Measurements from ENCODE around the gene ADORA2A. TPM values are rescaled to one million over a fixed set of nuclear protein-coding genes. Genes with fewer than 3 reads are reported as not detected.

The ADORA2A gene
- polyA plus RNA-seq, 1 donor from 2014 or later = 26.6 TPM

GRCh38 chr22:24398409-24398808, 29.0 kb upstream of the ADORA2A start:
- H3K4me3 Mint-ChIP-seq = peak overlapping the region in 1 of 4 donors; percentile 23
- peaks cover 35 to 48% (median 47%) of the 10 kb centered on the region in 3 donors for H3K4me1 Mint-ChIP-seq
- peak overlapping the region; percentile 52 to 98 (median 90) for H3K27ac Mint-ChIP-seq
- peaks cover 5% of the 10 kb centered on the region for H3K36me3 Mint-ChIP-seq
- H3K27me3 Mint-ChIP-seq = no peaks in the 10 kb centered on the region
- H3K9me3 Mint-ChIP-seq = no peaks in the 10 kb centered on the region

GRCh38 chr22:24400034-24400725, 27.2 kb upstream of the ADORA2A start:
- Mint-ChIP-seq H3K4me3 (peak overlapping the region; percentile 81 to 95 (median 87)), H3K27ac (peak overlapping the region; percentile 86 to 98 (median 96)), H3K27me3 (no peaks in the 10 kb centered on the region), H3K36me3 (peaks cover 12% of the 10 kb centered on the region), H3K9me3 (no peaks in the 10 kb centered on the region), H3K4me1 (peaks cover 33 to 48% (median 48%) of the 10 kb centered on the region in 3 donors)

- H3K4me3 Mint-ChIP-seq = peak overlapping the region; percentile 81 to 95 (median 87)
- H3K4me1 Mint-ChIP-seq = peaks cover 31 to 51% (median 48%) of the 10 kb centered on the region in 3 donors
- peaks cover 8% of the 10 kb centered on the region for H3K36me3 Mint-ChIP-seq
- H3K27me3 Mint-ChIP-seq = no peaks in the 10 kb centered on the region
- no peaks in the 10 kb centered on the region for H3K9me3 Mint-ChIP-seq
- H3K27ac Mint-ChIP-seq = peak overlapping the region; percentile 86 to 98 (median 96)
Measured at GRCh38 chr22:24400726-24401596, 26.4 kb upstream of the ADORA2A start.

GRCh38 chr22:24401931-24402367, 25.4 kb upstream of the ADORA2A start:
- Mint-ChIP-seq H3K27ac (peak overlapping the region; percentile 86 to 98 (median 96)), H3K4me3 (peak overlapping the region; percentile 81 to 95 (median 84)), H3K4me1 (peaks cover 31 to 51% (median 48%) of the 10 kb centered on the region in 3 donors), H3K27me3 (no peaks in the 10 kb centered on the region), H3K9me3 (no peaks in the 10 kb centered on the region), H3K36me3 (peaks cover 7% of the 10 kb centered on the region)

GRCh38 chr22:24402460-24403192, 24.8 kb upstream of the ADORA2A start:
- Mint-ChIP-seq H3K27me3 (no peaks in the 10 kb centered on the region), H3K36me3 (peaks cover 7% of the 10 kb centered on the region), H3K9me3 (no peaks in the 10 kb centered on the region), H3K27ac (peak overlapping the region; percentile 16 to 87 (median 86)), H3K4me1 (peaks cover 33 to 48% (median 44%) of the 10 kb centered on the region in 3 donors), H3K4me3 (peak overlapping the region in 3 of 4 donors; percentile 73 to 87 (median 86))

GRCh38 chr22:24403346-24403745, 24.1 kb upstream of the ADORA2A start:
- H3K4me1 Mint-ChIP-seq = peaks cover 31 to 41% (median 38%) of the 10 kb centered on the region in 3 donors
- peaks cover 7% of the 10 kb centered on the region for H3K36me3 Mint-ChIP-seq
- H3K27ac Mint-ChIP-seq = peak overlapping the region in 1 of 3 donors; percentile 85
- H3K4me3 Mint-ChIP-seq = peak overlapping the region in 2 of 4 donors; percentile 32 to 41
- no peaks in the 10 kb centered on the region for H3K27me3 Mint-ChIP-seq
- H3K9me3 Mint-ChIP-seq = no peaks in the 10 kb centered on the region

GRCh38 chr22:24404561-24405275, 22.7 kb upstream of the ADORA2A start:
- peak overlapping the region in 1 of 4 donors; percentile 27 for H3K4me3 Mint-ChIP-seq
- H3K36me3 Mint-ChIP-seq = peaks cover 7% of the 10 kb centered on the region
- peak overlapping the region in 2 of 3 donors; percentile 37 to 39 for H3K27ac Mint-ChIP-seq
- H3K27me3 Mint-ChIP-seq = no peaks in the 10 kb centered on the region
- peaks cover 25 to 35% (median 31%) of the 10 kb centered on the region in 3 donors for H3K4me1 Mint-ChIP-seq
- H3K9me3 Mint-ChIP-seq = no peaks in the 10 kb centered on the region

GRCh38 chr22:24405631-24406321, 21.6 kb upstream of the ADORA2A start:
- Mint-ChIP-seq H3K36me3 (peaks cover 7% of the 10 kb centered on the region), H3K4me3 (no peak overlapping the region), H3K27me3 (no peaks in the 10 kb centered on the region), H3K4me1 (peaks cover 15 to 25% (median 22%) of the 10 kb centered on the region in 3 donors), H3K27ac (peak overlapping the region in 2 of 3 donors; percentile 39 to 65), H3K9me3 (no peaks in the 10 kb centered on the region)

GRCh38 chr22:24406322-24407277, 20.8 kb upstream of the ADORA2A start:
- H3K27ac Mint-ChIP-seq = peak overlapping the region; percentile 18 to 73 (median 69)
- H3K27me3 Mint-ChIP-seq = no peaks in the 10 kb centered on the region
- H3K9me3 Mint-ChIP-seq = no peaks in the 10 kb centered on the region
- peaks cover 10 to 17% (median 14%) of the 10 kb centered on the region in 3 donors for H3K4me1 Mint-ChIP-seq
- H3K4me3 Mint-ChIP-seq = no peak overlapping the region
- peaks cover 7% of the 10 kb centered on the region for H3K36me3 Mint-ChIP-seq

- peaks cover 7% of the 10 kb centered on the region for H3K36me3 Mint-ChIP-seq
- H3K27me3 Mint-ChIP-seq = no peaks in the 10 kb centered on the region
- H3K9me3 Mint-ChIP-seq = no peaks in the 10 kb centered on the region
- H3K4me3 Mint-ChIP-seq = no peak overlapping the region
- H3K27ac Mint-ChIP-seq = peak overlapping the region; percentile 51 to 73 (median 69)
- peaks cover 8 to 13% (median 9%) of the 10 kb centered on the region in 3 donors for H3K4me1 Mint-ChIP-seq
Measured at GRCh38 chr22:24407278-24407665, 20.1 kb upstream of the ADORA2A start.

- Mint-ChIP-seq H3K36me3 (peaks cover 7% of the 10 kb centered on the region), H3K9me3 (no peaks in the 10 kb centered on the region), H3K27me3 (no peaks in the 10 kb centered on the region), H3K27ac (peak overlapping the region in 1 of 3 donors; percentile 51), H3K4me1 (peaks cover 2 to 8% (median 5%) of the 10 kb centered on the region in 3 donors), H3K4me3 (no peak overlapping the region)
Measured at GRCh38 chr22:24407884-24408283, 19.5 kb upstream of the ADORA2A start.

GRCh38 chr22:24408630-24409029, 18.8 kb upstream of the ADORA2A start:
- Mint-ChIP-seq H3K9me3 (no peaks in the 10 kb centered on the region), H3K4me1 (peaks cover 2 to 6% (median 5%) of the 10 kb centered on the region in 3 donors), H3K27ac (no peak overlapping the region), H3K36me3 (peaks cover 7% of the 10 kb centered on the region), H3K4me3 (no peak overlapping the region), H3K27me3 (no peaks in the 10 kb centered on the region)

- H3K4me3 Mint-ChIP-seq = no peak overlapping the region
- H3K27me3 Mint-ChIP-seq = no peaks in the 10 kb centered on the region
- H3K36me3 Mint-ChIP-seq = peaks cover 1% of the 10 kb centered on the region
- no peak overlapping the region for H3K27ac Mint-ChIP-seq
- H3K4me1 Mint-ChIP-seq = peaks cover 2 to 6% (median 5%) of the 10 kb centered on the region in 3 donors
- no peaks in the 10 kb centered on the region for H3K9me3 Mint-ChIP-seq
Measured at GRCh38 chr22:24409707-24410106, 17.7 kb upstream of the ADORA2A start.

Data from IgD-negative memory B cell (primary cell).